HFF-Myc (cell line): ENCODE results near the gene ULK2.

Source experiments
- DNase-seq: peaks from one replicate; pipeline ENCODE4 v3.0.0-alpha.2; 2011; ENCODE audit warnings: low read depth; ENCODE audit errors: extremely low read depth
- H3K4me3 ChIP-seq: replicated peaks from 2 replicates; pipeline ENCODE4 v1.5.1; 2011; ENCODE audit warnings: low read depth, mild to moderate bottlenecking, control low read depth, low read length
- TF ChIP-seq, protein P1 (sequence below): IDR thresholded peaks from 2 replicates; pipeline ENCODE4 v1.5.1; 2012; ENCODE audit warnings: mild to moderate bottlenecking, low read depth, low read length, control low read depth; ENCODE audit errors: missing control alignments

The ULK2 gene

DNA sequence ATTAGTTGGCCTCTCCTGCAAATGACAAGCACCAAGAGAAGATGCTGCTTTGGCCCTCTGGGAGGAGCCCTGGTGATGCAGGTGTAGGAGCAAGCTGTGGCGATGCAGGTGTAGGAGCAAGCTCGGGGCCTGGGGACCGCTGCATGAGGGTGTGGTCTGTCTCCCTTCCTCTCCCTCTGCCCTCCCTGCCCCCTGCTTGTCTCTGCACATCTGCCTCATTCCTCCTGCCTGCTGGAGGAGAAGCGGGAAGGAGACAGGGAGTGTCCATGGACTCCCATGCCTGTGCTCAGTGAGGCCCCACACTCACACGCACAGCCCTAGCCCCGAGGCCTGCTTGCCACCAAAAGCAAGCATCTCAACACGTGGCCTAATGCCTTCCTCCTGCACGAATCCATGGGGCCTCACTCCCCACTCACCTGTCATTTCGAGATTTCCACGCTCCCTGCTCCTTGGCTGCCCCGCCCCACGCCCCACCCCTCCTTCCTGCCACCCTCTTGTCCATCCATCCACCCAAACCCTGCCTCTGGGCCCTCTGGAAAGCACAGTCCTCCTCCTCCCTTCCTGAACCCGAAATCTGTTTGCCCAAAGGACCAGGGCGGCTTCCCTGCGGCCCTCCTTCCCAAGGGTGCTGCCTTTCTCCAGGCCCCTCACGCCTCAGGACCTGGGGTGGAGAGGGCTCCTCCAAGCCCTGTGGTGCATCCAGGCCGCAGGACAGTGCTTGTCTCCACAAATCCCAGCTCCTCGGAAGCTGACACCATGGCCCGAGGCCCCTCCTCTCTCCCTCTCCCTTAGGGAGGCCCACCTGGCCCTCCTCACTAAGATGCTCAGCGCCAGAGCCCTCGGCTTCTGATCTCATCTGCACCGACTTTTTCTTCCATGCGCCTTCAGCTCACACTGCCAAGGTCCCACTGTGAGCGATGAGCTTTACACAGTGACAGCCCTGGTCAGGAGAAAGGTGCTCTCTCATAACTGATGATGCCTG, 107.9 kb downstream of the ULK2 start:
- DNase-seq, result no peak
- TF ChIP-seq, protein P1, sequence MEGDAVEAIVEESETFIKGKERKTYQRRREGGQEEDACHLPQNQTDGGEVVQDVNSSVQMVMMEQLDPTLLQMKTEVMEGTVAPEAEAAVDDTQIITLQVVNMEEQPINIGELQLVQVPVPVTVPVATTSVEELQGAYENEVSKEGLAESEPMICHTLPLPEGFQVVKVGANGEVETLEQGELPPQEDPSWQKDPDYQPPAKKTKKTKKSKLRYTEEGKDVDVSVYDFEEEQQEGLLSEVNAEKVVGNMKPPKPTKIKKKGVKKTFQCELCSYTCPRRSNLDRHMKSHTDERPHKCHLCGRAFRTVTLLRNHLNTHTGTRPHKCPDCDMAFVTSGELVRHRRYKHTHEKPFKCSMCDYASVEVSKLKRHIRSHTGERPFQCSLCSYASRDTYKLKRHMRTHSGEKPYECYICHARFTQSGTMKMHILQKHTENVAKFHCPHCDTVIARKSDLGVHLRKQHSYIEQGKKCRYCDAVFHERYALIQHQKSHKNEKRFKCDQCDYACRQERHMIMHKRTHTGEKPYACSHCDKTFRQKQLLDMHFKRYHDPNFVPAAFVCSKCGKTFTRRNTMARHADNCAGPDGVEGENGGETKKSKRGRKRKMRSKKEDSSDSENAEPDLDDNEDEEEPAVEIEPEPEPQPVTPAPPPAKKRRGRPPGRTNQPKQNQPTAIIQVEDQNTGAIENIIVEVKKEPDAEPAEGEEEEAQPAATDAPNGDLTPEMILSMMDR, result no peak

DNA sequence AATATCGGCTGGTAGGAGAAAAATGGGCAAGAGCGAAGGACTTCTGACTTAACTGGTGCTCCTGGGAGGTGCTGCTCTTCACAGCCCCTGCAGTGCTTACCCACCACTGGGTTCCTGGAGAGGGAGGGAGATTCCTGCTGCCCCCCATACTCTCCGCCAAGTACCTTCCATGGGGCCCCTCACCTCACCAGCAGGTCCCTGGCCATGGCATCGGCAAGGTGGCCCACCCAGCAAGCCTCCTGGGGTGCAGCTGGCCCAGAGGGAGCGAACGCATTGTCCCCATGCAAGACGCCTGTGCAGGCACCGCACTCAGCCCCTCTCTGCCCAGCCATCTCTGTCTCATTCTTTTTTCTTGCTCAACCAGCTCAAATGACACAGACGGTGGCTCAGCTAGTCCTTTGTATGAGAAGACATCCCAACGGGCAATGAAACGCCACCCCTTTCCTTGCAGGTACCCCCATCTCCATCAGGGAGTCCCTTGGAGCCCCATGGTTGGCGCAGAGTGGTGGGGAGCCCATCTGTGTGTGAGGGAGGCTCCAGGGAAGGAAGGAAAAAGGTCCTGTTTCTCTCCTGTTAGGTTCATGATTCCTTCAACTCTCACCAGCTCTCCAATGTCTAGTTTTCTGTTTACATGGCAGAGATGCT, 110.1 kb downstream of the ULK2 start:
- DNase-seq, result no peak
- TF ChIP-seq, protein P1, result no peak
- H3K4me3 ChIP-seq, result no peak overlapping the region

More for the DNA sequence above, 107.9 kb downstream of the ULK2 start:
- H3K4me3 ChIP-seq, result no peak overlapping the region

DNA sequence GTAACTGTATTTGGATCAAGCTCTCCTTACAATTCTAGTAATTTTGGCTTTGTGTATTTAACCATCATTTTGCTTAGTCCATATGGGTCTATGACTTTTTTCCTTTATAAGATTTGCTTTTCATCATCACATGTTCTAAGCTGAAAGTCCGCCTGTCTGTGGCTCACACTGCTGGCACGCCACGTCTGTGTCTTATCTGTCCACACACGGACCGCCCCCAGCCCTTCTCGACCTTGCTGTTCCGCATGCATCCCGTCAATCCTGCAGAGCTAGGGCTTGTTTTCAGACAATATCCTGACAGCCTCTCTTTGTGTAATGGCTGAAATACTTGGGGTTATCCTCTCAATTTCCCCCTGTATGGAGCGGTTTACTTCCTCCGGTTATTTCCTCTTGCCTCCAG, 111.2 kb downstream of the ULK2 start:
- TF ChIP-seq, protein P1, result no peak
- no peak overlapping the region for H3K4me3 ChIP-seq
- DNase-seq, result no peak

DNA sequence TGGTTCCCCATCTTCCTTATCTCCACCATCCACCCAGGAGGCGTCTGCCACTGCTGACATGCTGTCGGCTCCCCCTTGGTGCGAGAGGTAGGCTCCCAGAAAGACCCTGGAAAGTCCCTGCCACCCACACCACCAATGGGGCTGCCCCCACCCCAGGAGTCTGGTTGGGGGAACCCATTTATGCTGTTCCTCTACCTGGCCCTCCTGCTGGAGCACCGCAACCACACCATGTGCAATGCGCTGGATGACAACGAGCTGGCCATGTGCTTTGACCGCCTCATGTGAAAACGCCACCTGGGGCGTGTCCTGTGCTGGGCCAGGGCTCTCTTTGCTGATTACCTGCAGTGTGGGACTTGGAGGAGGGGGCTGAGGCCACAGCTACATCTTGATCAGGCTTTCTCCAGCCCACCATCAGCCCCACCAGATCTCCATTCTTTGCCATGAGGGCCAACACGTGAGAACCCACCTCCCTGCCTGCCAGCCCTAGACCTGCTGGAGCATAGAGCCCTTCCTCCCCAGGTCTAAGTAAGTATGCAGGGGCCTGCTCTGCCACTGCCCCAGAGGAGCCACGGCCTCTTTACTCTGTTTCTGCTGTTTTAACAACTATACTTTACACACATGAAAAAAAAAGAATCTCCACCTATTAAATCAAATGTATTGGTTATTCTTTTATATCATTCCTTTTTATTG, 111.8 kb downstream of the ULK2 start:
- no peak for DNase-seq
- no peak overlapping the region for H3K4me3 ChIP-seq
- TF ChIP-seq, protein P1, result no peak

DNA sequence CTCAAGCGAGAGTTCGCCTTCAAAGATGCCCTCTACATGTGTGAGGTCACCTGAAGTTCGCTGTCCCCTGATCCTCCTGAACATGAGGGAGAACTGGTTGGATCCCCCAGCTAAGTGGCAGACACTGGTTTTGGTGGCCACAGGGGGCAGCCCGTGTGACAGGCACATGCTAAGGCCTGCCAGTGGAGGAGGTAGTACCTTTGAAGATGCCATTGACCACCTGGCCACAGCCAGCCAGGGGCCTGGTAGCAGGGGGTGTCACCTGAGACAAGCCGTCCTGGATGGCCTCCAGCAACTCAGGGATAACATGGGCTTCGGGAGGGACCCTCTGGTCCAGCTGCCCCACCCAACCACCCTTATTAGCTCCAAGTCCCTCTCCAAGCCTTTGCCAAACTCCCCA, 112.3 kb downstream of the ULK2 start:
- no peak overlapping the region for H3K4me3 ChIP-seq
- DNase-seq, result no peak
- TF ChIP-seq, protein P1, result no peak

DNA sequence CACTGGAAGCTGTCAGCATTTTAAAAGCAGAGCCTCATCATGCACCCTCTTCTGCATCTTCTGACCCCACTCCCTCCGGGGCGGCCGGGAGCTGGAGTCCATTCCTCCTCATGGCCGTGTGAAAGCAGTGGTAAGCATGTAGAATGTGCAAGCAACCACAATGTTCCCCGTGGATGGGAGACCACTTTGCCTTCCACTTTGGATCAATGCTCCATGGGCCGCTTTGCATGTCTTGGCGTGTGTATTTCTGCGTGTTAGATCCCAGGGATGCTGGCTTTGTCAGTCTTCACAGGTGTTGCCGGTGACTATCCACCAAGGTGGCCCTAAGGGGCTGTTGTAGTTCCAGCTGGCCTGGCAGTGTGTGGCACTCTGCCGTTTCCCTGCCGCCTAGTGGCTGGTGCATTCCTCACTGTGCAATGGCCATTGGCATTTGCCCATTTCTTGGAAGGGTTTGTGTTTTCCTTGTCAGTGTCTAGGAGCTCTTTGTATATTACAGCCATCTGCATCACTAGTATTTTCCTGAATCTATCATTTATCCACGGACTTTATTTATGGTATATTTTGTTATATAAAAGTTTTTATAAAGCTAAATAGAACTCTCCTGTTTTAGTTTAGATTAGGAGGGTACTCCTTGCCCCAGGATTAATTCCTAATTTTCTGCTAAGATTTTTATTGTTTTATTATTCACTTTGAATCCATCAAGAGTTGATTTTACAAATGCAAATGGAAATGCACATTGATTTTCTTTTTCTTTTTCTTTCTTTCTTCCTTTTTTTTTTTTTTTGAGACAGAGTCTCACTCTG, 113.9 kb downstream of the ULK2 start:
- TF ChIP-seq, protein P1, result peak; percentile 33
- DNase-seq, result no peak
- no peak overlapping the region for H3K4me3 ChIP-seq
